Measurements from ENCODE around the gene FAM13A. TPM values are rescaled to one million over a fixed set of nuclear protein-coding genes. Genes with fewer than 3 reads are reported as not detected.

The FAM13A gene
- polyA plus RNA-seq, 1 donor from 2014 or later: 4.0 TPM

DNA sequence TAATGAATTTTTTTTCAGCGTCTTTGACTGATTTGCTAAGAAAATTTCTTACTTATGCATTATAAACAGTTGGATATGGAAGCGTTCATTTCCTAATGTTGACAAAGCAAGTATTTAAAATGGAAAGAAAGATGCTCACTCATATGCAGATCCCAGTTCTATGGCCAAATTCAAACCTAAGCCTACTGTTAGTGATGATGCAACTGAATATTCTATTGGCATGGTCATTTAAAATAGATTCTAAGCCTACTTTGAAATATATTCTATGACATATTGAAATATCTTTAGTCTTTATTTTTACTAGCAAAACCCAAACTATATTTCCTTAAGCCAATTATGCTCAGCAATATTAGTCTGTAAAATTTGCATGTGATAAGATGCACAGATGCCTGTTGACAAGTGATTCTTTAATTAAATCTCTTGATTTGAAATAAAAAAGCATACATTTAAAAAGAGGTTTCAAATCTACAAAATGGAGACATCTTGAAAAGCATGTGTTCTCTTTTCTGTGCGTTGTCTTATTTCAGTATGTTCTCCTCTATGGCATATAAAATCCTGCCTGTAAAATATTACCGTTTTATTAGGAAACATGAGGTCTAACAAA, 262.8 kb downstream of the FAM13A start:
- Histone ChIP-seq H3K9ac (ENCODE audit: low read length) (no peak overlapping the region), H3F3A (ENCODE audit: insufficient read depth, low read length, poor library complexity, severe bottlenecking) (no peaks in the 10 kb centered on the region), H3K9me2 (ENCODE audit: insufficient read depth, low read length) (no peaks in the 10 kb centered on the region), H3K79me2 (replicated peaks; ENCODE audit: insufficient read depth, low read length) (no peaks in the 10 kb centered on the region), H4K20me1 (ENCODE audit: insufficient read depth) (no peaks in the 10 kb centered on the region), H3K9me3 (ENCODE audit: low read length) (no peaks in the 10 kb centered on the region), H3K4me2 (ENCODE audit: low read length) (no peak overlapping the region), H3K4me3 (ENCODE audit: low read length) (no peak overlapping the region), H3K27ac (ENCODE audit: low read length) (no peak overlapping the region), H3K36me3 (ENCODE audit: insufficient read depth, low read length) (no peaks in the 10 kb centered on the region), H3K27me3 (ENCODE audit: insufficient read depth, low read depth, low read length) (no peaks in the 10 kb centered on the region), H2AFZ (ENCODE audit: low read depth, low read length) (no peak overlapping the region)
- TF ChIP-seq TAF1 (IDR thresholded peaks at IDR 0.05; ENCODE audit: low read depth) (no peak), EZH2 (IDR thresholded peaks at IDR 0.05; ENCODE audit: borderline replicate concordance, insufficient read depth, low read length, poor library complexity, severe bottlenecking) (no peak), SMC3 (conservative IDR thresholded peaks at IDR 0.05; ENCODE audit: poor library complexity) (no peak), MXI1 (conservative IDR thresholded peaks at IDR 0.05; ENCODE audit: poor library complexity, severe bottlenecking) (no peak), POLR2AphosphoS5 (IDR thresholded peaks at IDR 0.05) (no peak), EP300 (conservative IDR thresholded peaks at IDR 0.05; ENCODE audit: poor library complexity, severe bottlenecking) (no peak), RAD21 (conservative IDR thresholded peaks at IDR 0.05) (no peak)
- TF ChIP-seq, protein P1, sequence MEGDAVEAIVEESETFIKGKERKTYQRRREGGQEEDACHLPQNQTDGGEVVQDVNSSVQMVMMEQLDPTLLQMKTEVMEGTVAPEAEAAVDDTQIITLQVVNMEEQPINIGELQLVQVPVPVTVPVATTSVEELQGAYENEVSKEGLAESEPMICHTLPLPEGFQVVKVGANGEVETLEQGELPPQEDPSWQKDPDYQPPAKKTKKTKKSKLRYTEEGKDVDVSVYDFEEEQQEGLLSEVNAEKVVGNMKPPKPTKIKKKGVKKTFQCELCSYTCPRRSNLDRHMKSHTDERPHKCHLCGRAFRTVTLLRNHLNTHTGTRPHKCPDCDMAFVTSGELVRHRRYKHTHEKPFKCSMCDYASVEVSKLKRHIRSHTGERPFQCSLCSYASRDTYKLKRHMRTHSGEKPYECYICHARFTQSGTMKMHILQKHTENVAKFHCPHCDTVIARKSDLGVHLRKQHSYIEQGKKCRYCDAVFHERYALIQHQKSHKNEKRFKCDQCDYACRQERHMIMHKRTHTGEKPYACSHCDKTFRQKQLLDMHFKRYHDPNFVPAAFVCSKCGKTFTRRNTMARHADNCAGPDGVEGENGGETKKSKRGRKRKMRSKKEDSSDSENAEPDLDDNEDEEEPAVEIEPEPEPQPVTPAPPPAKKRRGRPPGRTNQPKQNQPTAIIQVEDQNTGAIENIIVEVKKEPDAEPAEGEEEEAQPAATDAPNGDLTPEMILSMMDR (IDR thresholded peaks at IDR 0.05; ENCODE audit: poor library complexity, severe bottlenecking): no peak
- TF ChIP-seq, protein P2, sequence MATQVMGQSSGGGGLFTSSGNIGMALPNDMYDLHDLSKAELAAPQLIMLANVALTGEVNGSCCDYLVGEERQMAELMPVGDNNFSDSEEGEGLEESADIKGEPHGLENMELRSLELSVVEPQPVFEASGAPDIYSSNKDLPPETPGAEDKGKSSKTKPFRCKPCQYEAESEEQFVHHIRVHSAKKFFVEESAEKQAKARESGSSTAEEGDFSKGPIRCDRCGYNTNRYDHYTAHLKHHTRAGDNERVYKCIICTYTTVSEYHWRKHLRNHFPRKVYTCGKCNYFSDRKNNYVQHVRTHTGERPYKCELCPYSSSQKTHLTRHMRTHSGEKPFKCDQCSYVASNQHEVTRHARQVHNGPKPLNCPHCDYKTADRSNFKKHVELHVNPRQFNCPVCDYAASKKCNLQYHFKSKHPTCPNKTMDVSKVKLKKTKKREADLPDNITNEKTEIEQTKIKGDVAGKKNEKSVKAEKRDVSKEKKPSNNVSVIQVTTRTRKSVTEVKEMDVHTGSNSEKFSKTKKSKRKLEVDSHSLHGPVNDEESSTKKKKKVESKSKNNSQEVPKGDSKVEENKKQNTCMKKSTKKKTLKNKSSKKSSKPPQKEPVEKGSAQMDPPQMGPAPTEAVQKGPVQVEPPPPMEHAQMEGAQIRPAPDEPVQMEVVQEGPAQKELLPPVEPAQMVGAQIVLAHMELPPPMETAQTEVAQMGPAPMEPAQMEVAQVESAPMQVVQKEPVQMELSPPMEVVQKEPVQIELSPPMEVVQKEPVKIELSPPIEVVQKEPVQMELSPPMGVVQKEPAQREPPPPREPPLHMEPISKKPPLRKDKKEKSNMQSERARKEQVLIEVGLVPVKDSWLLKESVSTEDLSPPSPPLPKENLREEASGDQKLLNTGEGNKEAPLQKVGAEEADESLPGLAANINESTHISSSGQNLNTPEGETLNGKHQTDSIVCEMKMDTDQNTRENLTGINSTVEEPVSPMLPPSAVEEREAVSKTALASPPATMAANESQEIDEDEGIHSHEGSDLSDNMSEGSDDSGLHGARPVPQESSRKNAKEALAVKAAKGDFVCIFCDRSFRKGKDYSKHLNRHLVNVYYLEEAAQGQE (IDR thresholded peaks at IDR 0.05; ENCODE audit: borderline replicate concordance): no peak

- Histone ChIP-seq H3K9me2 (ENCODE audit: insufficient read depth, low read length) (no peaks in the 10 kb centered on the region), H3K27me3 (ENCODE audit: insufficient read depth, low read depth, low read length) (no peaks in the 10 kb centered on the region), H3K4me3 (ENCODE audit: low read length) (no peak overlapping the region), H3K9me3 (ENCODE audit: low read length) (no peaks in the 10 kb centered on the region), H4K20me1 (ENCODE audit: insufficient read depth) (no peaks in the 10 kb centered on the region), H3K4me2 (ENCODE audit: low read length) (no peak overlapping the region), H3F3A (ENCODE audit: insufficient read depth, low read length, poor library complexity, severe bottlenecking) (no peaks in the 10 kb centered on the region), H2AFZ (ENCODE audit: low read depth, low read length) (no peak overlapping the region), H3K79me2 (replicated peaks; ENCODE audit: insufficient read depth, low read length) (no peaks in the 10 kb centered on the region), H3K27ac (ENCODE audit: low read length) (no peak overlapping the region), H3K36me3 (ENCODE audit: insufficient read depth, low read length) (no peaks in the 10 kb centered on the region), H3K9ac (ENCODE audit: low read length) (no peak overlapping the region)
- TF ChIP-seq RAD21 (conservative IDR thresholded peaks at IDR 0.05) (no peak), TAF1 (IDR thresholded peaks at IDR 0.05; ENCODE audit: low read depth) (no peak), SMC3 (conservative IDR thresholded peaks at IDR 0.05; ENCODE audit: poor library complexity) (no peak), EP300 (conservative IDR thresholded peaks at IDR 0.05; ENCODE audit: poor library complexity, severe bottlenecking) (no peak), POLR2AphosphoS5 (IDR thresholded peaks at IDR 0.05) (no peak), EZH2 (IDR thresholded peaks at IDR 0.05; ENCODE audit: borderline replicate concordance, insufficient read depth, low read length, poor library complexity, severe bottlenecking) (no peak), MXI1 (conservative IDR thresholded peaks at IDR 0.05; ENCODE audit: poor library complexity, severe bottlenecking) (no peak)
- TF ChIP-seq, protein P1 (IDR thresholded peaks at IDR 0.05; ENCODE audit: poor library complexity, severe bottlenecking): no peak
- TF ChIP-seq, protein P2 (IDR thresholded peaks at IDR 0.05; ENCODE audit: borderline replicate concordance): no peak
Measured at GRCh38 chr4:88793475-88793874, 263.5 kb downstream of the FAM13A start.
